Transverse colon (tissue), 3 donors: Measurements from ENCODE around the gene ERN2.

Source experiments
- POLR2A ChIP-seq: fragments of 450-650 bp; IDR thresholded peaks from one replicate; pipeline ENCODE4 v1.6.1; 2016; ENCODE audit warnings: antibody characterized with exemption, mild to moderate bottlenecking, moderate library complexity
- TF ChIP-seq, protein P1 (sequence below), 5 experiments: fragments of 200-600 bp in 3 of 5; fragments of 450-650 bp in 2 of 5; sonication (generic) in 3 of 5; IDR thresholded peaks; 1 replicate in 2 of 5; 2 replicates in 3 of 5; pipeline ENCODE4 v1.5.1; 2016 to 2017; ENCODE audit warnings: antibody characterized with exemption in 5 of 5, inconsistent platforms in 3 of 5, mild to moderate bottlenecking in 2 of 5, moderate library complexity in 1 of 5

DNA sequence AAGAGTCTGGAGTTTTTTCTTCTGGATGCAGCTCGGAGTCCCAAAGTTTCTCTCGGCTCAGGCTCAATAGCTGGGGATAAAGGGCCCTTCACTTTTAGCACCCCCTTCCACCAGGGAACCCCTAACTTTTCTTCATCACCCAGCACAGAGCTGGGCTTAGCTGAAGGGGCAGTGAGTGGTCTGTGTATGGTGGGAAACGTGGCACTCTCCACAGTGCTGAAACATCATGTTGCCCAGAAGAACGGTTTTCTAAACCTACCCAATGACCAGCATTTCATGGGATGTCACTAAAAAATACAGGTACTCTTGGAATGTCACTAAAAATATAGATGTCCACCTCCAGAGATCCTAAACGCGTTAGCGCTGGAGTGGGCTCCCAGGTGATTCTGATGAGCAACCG, 12.0 kb downstream of the ERN2 start:
- TF ChIP-seq, protein P1, sequence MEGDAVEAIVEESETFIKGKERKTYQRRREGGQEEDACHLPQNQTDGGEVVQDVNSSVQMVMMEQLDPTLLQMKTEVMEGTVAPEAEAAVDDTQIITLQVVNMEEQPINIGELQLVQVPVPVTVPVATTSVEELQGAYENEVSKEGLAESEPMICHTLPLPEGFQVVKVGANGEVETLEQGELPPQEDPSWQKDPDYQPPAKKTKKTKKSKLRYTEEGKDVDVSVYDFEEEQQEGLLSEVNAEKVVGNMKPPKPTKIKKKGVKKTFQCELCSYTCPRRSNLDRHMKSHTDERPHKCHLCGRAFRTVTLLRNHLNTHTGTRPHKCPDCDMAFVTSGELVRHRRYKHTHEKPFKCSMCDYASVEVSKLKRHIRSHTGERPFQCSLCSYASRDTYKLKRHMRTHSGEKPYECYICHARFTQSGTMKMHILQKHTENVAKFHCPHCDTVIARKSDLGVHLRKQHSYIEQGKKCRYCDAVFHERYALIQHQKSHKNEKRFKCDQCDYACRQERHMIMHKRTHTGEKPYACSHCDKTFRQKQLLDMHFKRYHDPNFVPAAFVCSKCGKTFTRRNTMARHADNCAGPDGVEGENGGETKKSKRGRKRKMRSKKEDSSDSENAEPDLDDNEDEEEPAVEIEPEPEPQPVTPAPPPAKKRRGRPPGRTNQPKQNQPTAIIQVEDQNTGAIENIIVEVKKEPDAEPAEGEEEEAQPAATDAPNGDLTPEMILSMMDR (IDR thresholded peaks at IDR 0.05): no peak
- TF ChIP-seq POLR2A: no peak
